NCI-H446 treated with DMSO at 0.1 percent for 48 hours (cell line): Measurements from ENCODE around the gene SERPINB11.
"Not testable (repeated sequence)": the region's sequence is repeated elsewhere in the genome, so short reads cannot be mapped to it uniquely, and the experiment has no call there.

ENCODE experiments used
- DNase-seq: peaks from one replicate; lab custom pipeline; 2025; lab: John Stamatoyannopoulos, UW

Gene SERPINB11

GRCh38 chr18:63725682-63726480 is 23.1 kb downstream of the SERPINB11 start:
- no peak for DNase-seq

- no peak for DNase-seq
Observed at GRCh38 chr18:63730773-63731172, 28.0 kb downstream of the SERPINB11 start.

- DNase-seq = no peak
Observed at GRCh38 chr18:63731215-63731614, 28.5 kb downstream of the SERPINB11 start.

GRCh38 chr18:63736876-63737275 is 34.1 kb downstream of the SERPINB11 start:
- no peak for DNase-seq

GRCh38 chr18:63741769-63742168 is 39.0 kb downstream of the SERPINB11 start:
- no peak for DNase-seq

GRCh38 chr18:63747006-63747405 is 44.2 kb downstream of the SERPINB11 start:
- DNase-seq = no peak

GRCh38 chr18:63749489-63749888 is 46.7 kb downstream of the SERPINB11 start:
- DNase-seq = no peak

- no peak for DNase-seq
Observed at GRCh38 chr18:63752636-63753035, 49.9 kb downstream of the SERPINB11 start.

GRCh38 chr18:63753676-63754075 is 50.9 kb downstream of the SERPINB11 start:
- no peak for DNase-seq

GRCh38 chr18:63757541-63757940 is 54.8 kb downstream of the SERPINB11 start:
- DNase-seq = no peak

GRCh38 chr18:63758615-63759240 is 56.0 kb downstream of the SERPINB11 start:
- no peak for DNase-seq

- DNase-seq = not testable (repeated sequence)
Observed at GRCh38 chr18:63759786-63760185, 57.0 kb downstream of the SERPINB11 start.

- no peak for DNase-seq
Observed at GRCh38 chr18:63762518-63762917, 59.8 kb downstream of the SERPINB11 start.

GRCh38 chr18:63763831-63764600 is 61.3 kb downstream of the SERPINB11 start:
- no peak for DNase-seq

- no peak for DNase-seq
Observed at GRCh38 chr18:63765837-63766236, 63.1 kb downstream of the SERPINB11 start.
